GM18517 (cell line): ENCODE data around the gene GALNT7.

Source experiments
- ATAC-seq: cut with Tn5 transposase; IDR thresholded peaks from one replicate; pipeline ENCODE4 v1.9.1; 2021; ENCODE audit warnings: mild to moderate bottlenecking, moderate library complexity; ENCODE audit not compliant: unreplicated experiment

The GALNT7 gene

GRCh38 chr4:173231916-173232315, 63.3 kb downstream of the GALNT7 start:
- ATAC-seq = no peak

- ATAC-seq = no peak
These were observed 65.2 kb downstream of the GALNT7 start for GRCh38 chr4:173233857-173234256.

GRCh38 chr4:173235050-173235449, 66.4 kb downstream of the GALNT7 start:
- no peak for ATAC-seq

GRCh38 chr4:173236301-173236700, 67.7 kb downstream of the GALNT7 start:
- no peak for ATAC-seq

- ATAC-seq = no peak
These were observed 68.5 kb downstream of the GALNT7 start for GRCh38 chr4:173237152-173237551.

- ATAC-seq = no peak
These were observed 69.2 kb downstream of the GALNT7 start for GRCh38 chr4:173237762-173238161.

- ATAC-seq = no peak
These were observed 72.1 kb downstream of the GALNT7 start for GRCh38 chr4:173240696-173241095.

- no peak for ATAC-seq
These were observed 74.0 kb downstream of the GALNT7 start for GRCh38 chr4:173242466-173243250.

- ATAC-seq = no peak
These were observed 74.7 kb downstream of the GALNT7 start for GRCh38 chr4:173243321-173243720.

GRCh38 chr4:173243917-173244658, 75.5 kb downstream of the GALNT7 start:
- ATAC-seq = no peak

- no peak for ATAC-seq
These were observed 77.3 kb downstream of the GALNT7 start for GRCh38 chr4:173245952-173246351.

- no peak for ATAC-seq
These were observed 78.1 kb downstream of the GALNT7 start for GRCh38 chr4:173246719-173247118.

GRCh38 chr4:173247321-173247720, 78.7 kb downstream of the GALNT7 start:
- ATAC-seq = no peak

- no peak for ATAC-seq
These were observed 80.1 kb downstream of the GALNT7 start for GRCh38 chr4:173248690-173249089.

- ATAC-seq = peak; percentile 80
These were observed 83.7 kb downstream of the GALNT7 start for GRCh38 chr4:173252024-173252935.

GRCh38 chr4:173253561-173253960, 85.0 kb downstream of the GALNT7 start:
- ATAC-seq = no peak

GRCh38 chr4:173254646-173255045, 86.0 kb downstream of the GALNT7 start:
- ATAC-seq = no peak

GRCh38 chr4:173256825-173257224, 88.2 kb downstream of the GALNT7 start:
- ATAC-seq = no peak

- peak; percentile 91 for ATAC-seq
These were observed 89.4 kb downstream of the GALNT7 start for GRCh38 chr4:173257732-173258717.

- ATAC-seq = no peak
These were observed 90.3 kb downstream of the GALNT7 start for GRCh38 chr4:173258866-173259265.
